K562 (cell line): ENCODE measurements around the gene COX4I2. TPM values are rescaled to one million over a fixed set of nuclear protein-coding genes. Genes with fewer than 3 reads are reported as not detected.

Experiments
- ARID1B ChIP-seq: fragments of 450-650 bp; IDR thresholded peaks from 2 replicates; pipeline ENCODE4 v1.6.1; 2016; ENCODE audit warnings: antibody characterized with exemption, mild to moderate bottlenecking, inconsistent platforms
- ATF7 ChIP-seq: fragments of 450-650 bp; IDR thresholded peaks from 2 replicates; pipeline ENCODE4 v1.7.1; 2014; ENCODE audit warnings: mild to moderate bottlenecking, moderate library complexity
- C11orf30 ChIP-seq: fragments of 450-650 bp; IDR thresholded peaks from 2 replicates; pipeline ENCODE4 v1.6.1; 2016; ENCODE audit warnings: low read depth, mild to moderate bottlenecking
- HDAC1 ChIP-seq, 2 experiments: fragments of 450-650 bp; IDR thresholded peaks; 2 replicates each; pipeline ENCODE4 v1.6.1; 2016 to 2017; ENCODE audit warnings: inconsistent platforms in 1 of 2, mild to moderate bottlenecking in 1 of 2, moderate library complexity in 1 of 2
- L3MBTL2 ChIP-seq: fragments of 450-650 bp; IDR thresholded peaks from 2 replicates; pipeline ENCODE4 v1.6.1; 2016; ENCODE audit warnings: mild to moderate bottlenecking, moderate library complexity
- MAFK ChIP-seq: IDR thresholded peaks from 2 replicates; pipeline ENCODE4 v1.6.1; 2011; ENCODE audit warnings: low read length, improper control_type of control experiment
- MIER1 ChIP-seq: fragments of 450-650 bp; IDR thresholded peaks from 2 replicates; pipeline ENCODE4 v1.6.1; 2016; ENCODE audit warnings: antibody characterized with exemption, mild to moderate bottlenecking, low read depth
- MYC ChIP-seq, 2 experiments: fragments of 250-450 bp in 1 of 2; sonication (Bioruptor Pico) in 1 of 2; IDR thresholded peaks; 2 replicates each; pipeline versions ENCODE4 v1.5.1 to v1.6.1; 2012 to 2021; ENCODE audit warnings: low read depth in 2 of 2, borderline replicate concordance in 1 of 2, improper control_type of control experiment in 1 of 2, low read length in 1 of 2, mild to moderate bottlenecking in 1 of 2, moderate library complexity in 1 of 2
- NFE2 ChIP-seq: IDR thresholded peaks from 2 replicates; pipeline ENCODE4 v1.6.1; 2014; ENCODE audit warnings: antibody characterized with exemption, low read depth
- NFIC ChIP-seq: fragments of 450-650 bp; IDR thresholded peaks from 2 replicates; pipeline ENCODE4 v1.6.1; 2017; ENCODE audit warnings: mild to moderate bottlenecking, inconsistent platforms
- PKNOX1 ChIP-seq: fragments of 450-650 bp; IDR thresholded peaks from 2 replicates; pipeline ENCODE4 v1.6.1; 2016
- SIX5 ChIP-seq, 2 experiments: IDR thresholded peaks; 2 replicates each; pipeline ENCODE4 v1.6.1; 2011; ENCODE audit warnings: low read length in 2 of 2, borderline replicate concordance in 1 of 2, low read depth in 1 of 2, mild to moderate bottlenecking in 1 of 2, moderate library complexity in 1 of 2; ENCODE audit not compliant: insufficient read depth in 1 of 2
- XRCC4 ChIP-seq: IDR thresholded peaks from one replicate; pipeline ENCODE4 v1.6.1; 2011; ENCODE audit not compliant: insufficient read depth, insufficient read length; ENCODE audit errors: extremely low read depth
- ZFP36 ChIP-seq: fragments of 150-350 bp; IDR thresholded peaks from 2 replicates; pipeline ENCODE4 v1.6.1; 2018; ENCODE audit warnings: low read length, low read depth; ENCODE audit not compliant: partially characterized antibody
- ZFX ChIP-seq: sonication (generic); formaldehyde crosslinking; IDR thresholded peaks from 2 replicates; pipeline ENCODE4 v1.8.0; 2022; ENCODE audit warnings: mild to moderate bottlenecking, missing genetic modification reagents, moderate library complexity
- ZNF212 ChIP-seq: fragments of 450-650 bp; formaldehyde crosslinking; IDR thresholded peaks from 2 replicates; pipeline ENCODE4 v1.4.0; 2020; ENCODE audit warnings: mild to moderate bottlenecking
- ZNF263 ChIP-seq: sonication (generic); formaldehyde crosslinking; IDR thresholded peaks from 2 replicates; pipeline ENCODE4 v1.8.0; 2022; ENCODE audit warnings: mild to moderate bottlenecking, missing genetic modification reagents, borderline replicate concordance
- ZNF3 ChIP-seq: fragments of 250-450 bp; sonication (Bioruptor Pico); IDR thresholded peaks from 2 replicates; pipeline ENCODE4 v1.5.0; 2021; ENCODE audit warnings: mild to moderate bottlenecking, moderate library complexity
- ZNF318 ChIP-seq, 2 experiments: fragments of 450-650 bp; IDR thresholded peaks; 2 replicates each; pipeline ENCODE4 v1.6.1; 2016; ENCODE audit warnings: mild to moderate bottlenecking in 2 of 2, borderline replicate concordance in 1 of 2, low read depth in 1 of 2, moderate library complexity in 1 of 2
- ZNF583 ChIP-seq: fragments of 250-450 bp; sonication (Bioruptor Pico); IDR thresholded peaks from 2 replicates; pipeline ENCODE4 v1.4.0; 2020
- ZNF785 ChIP-seq: fragments of 250-450 bp; sonication (Bioruptor Pico); IDR thresholded peaks from 2 replicates; pipeline ENCODE4 v1.4.0; 2020; ENCODE audit warnings: mild to moderate bottlenecking
- polyA plus RNA-seq, 8 experiments: library from polyadenylated mRNA; depleted of rRNA in 4 of 8; stranded (reverse) in 5 of 8; unstranded in 3 of 8; fragments of >200 nt; fragmentation: Nextera tagmentation in 2 of 8; fragmentation: Illumina TruSeq in 1 of 8; extraction: Ambion mirVana in 2 of 8; extraction: Trizol in 1 of 8; gene quantifications; 2 replicates each; pipeline versions ENCODE4 v1.2.1 to v1.2.3, GENCODE V29; 2011 to 2014; ENCODE audit warnings: inconsistent platforms in 1 of 8, missing spikeins in 1 of 8
- total RNA-seq, 7 experiments: library from RNA; depleted of rRNA in 6 of 7; stranded (reverse); fragments of >200 nt in 6 of 7; fragmentation: Illumina TruSeq in 2 of 7; extraction: Trizol in 2 of 7; gene quantifications; 2 replicates each; pipeline versions ENCODE4 v1.2.1 to v1.2.3, GENCODE V29; 2011 to 2021; ENCODE audit warnings: low replicate concordance in 1 of 7

Gene COX4I2
- total and polyA plus RNA-seq, 9 of the 15 experiments (the other 6 are each of a cell fraction or from before 2014, with no cell fraction given): not detected

GRCh38 chr20:31590717-31591225, 46.9 kb upstream of the COX4I2 start (continued):
- TF ChIP-seq XRCC4 (no peak), MIER1 (no peak), HDAC1 (IDR thresholded peaks at IDR 0.05) (no peak), ZNF318 (IDR thresholded peaks at IDR 0.05; ENCODE audit: borderline replicate concordance in 1 of 2, low read depth in 1 of 2) (peak in 1 of 2 experiments; percentile 49; a peak in 1 of 4 replicates), ZNF263 (CRISPR knock-in tag) (peak; percentile 38; the same call in 1 of the 2 replicates), ZFP36 (peak; percentile 96), ZNF785 (CRISPR knock-in tag) (no peak), NFIC (peak; percentile 14; the same call in 1 of the 2 replicates), SIX5 (IDR thresholded peaks at IDR 0.05; ENCODE audit: borderline replicate concordance in 1 of 2, insufficient read depth in 1 of 2, low read depth in 1 of 2, low read length in 2 of 2) (no peak), ZNF583 (CRISPR knock-in tag) (no peak), ZFX (CRISPR knock-in tag) (peak; percentile 55; the same call in 1 of the 2 replicates), MYC (IDR thresholded peaks at IDR 0.05; ENCODE audit: low read depth, low read length) (peak; percentile 54), MYC (CRISPR knock-in tag; IDR thresholded peaks at IDR 0.05; ENCODE audit: borderline replicate concordance, low read depth) (no peak), NFE2 (peak; percentile 94), L3MBTL2 (peak; percentile 94), ZNF212 (no peak), MAFK (peak; percentile 64), ARID1B (peak; percentile 47; the same call in 1 of the 2 replicates), PKNOX1 (peak; percentile 62), ZNF3 (CRISPR knock-in tag) (no peak), ATF7 (0 out of 2 replicates have a peak, but pooled peaks have one; percentile 26), C11orf30 (peak; percentile 92)
